ENCODE results near the gene FBRSL1. TPM values are rescaled to one million over a fixed set of nuclear protein-coding genes. Genes with fewer than 3 reads are reported as not detected.

Gene FBRSL1
- total and polyA plus RNA-seq, 2 donors (not counting 3 experiments of a cell fraction or from before 2014, with no cell fraction given): 19.3 to 79.8 TPM

DNA sequence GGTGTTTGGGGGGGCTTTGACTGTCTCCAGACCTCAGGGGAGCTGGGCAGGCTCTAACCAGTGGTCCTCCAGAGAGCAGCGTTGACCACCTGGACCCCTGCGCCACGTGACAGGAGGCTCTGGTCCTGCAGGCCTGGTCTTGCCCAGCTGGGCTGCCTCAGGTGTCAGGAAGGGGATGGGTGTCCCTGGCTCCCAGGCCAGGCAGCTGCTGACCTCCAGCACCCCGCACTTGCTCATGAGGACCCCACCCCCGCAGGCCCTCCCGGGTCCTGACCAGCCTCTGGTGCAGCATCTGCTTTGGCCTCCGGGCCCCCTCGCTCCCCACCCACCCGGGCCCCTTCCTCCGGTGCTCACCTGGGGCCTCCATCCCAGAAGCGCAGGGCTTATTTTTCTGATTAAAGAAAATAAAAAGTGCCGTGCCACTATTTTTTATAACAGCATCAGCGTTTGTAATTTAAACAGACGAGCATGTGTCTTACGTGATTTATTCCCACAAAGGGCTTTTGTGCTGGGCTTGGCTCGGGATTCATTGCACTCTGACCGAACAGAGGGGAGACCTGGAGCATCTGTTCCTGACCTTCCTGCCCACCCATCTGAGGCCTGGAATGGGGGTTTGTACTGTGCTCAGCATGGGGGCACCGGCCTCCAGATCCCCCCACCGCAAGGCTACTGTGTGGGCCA, 21.7 kb downstream of the FBRSL1 start:
- Histone ChIP-seq H3K9me1 (replicated peaks; ENCODE audit: control insufficient read depth, extremely low read depth, insufficient read depth, low read length) (no peaks in the 10 kb centered on the region), H3K4me2 (ENCODE audit: insufficient read depth, low read length) (no peak overlapping the region), H2AFZ (ENCODE audit: low read depth, low read length) (no peak overlapping the region), H4K20me1 (replicated peaks; ENCODE audit: control insufficient read depth, extremely low read depth, insufficient read depth, low read length) (no peaks in the 10 kb centered on the region), H3K9ac (replicated peaks; ENCODE audit: extremely low read depth, insufficient read depth, low read length) (no peak overlapping the region), H3K36me3 (ENCODE audit: control insufficient read depth in 2 of 2, extremely low read depth in 1 of 2, insufficient read depth in 2 of 2, low read length in 2 of 2) (peaks cover 0 to 5% of the 10 kb centered on the region in 2 experiments), H3K27me3 (ENCODE audit: control insufficient read depth in 2 of 2, insufficient read depth in 2 of 2, low read length in 2 of 2) (peaks cover 0 to 10% of the 10 kb centered on the region in 2 experiments), H3K4me3 (replicated peaks in 1 of 3; ENCODE audit: insufficient read depth in 1 of 3, low read depth in 1 of 3, low read length in 3 of 3) (no peak overlapping the region), H3K79me2 (ENCODE audit: control insufficient read depth, insufficient read depth, low read length) (peaks cover 9% of the 10 kb centered on the region), H3K9me3 (replicated peaks; ENCODE audit: control insufficient read depth, insufficient read depth, low read length) (no peaks in the 10 kb centered on the region), H3K4me1 (ENCODE audit: control insufficient read depth, extremely low read depth, insufficient read depth, low read length) (peaks cover 6% of the 10 kb centered on the region), H3K27ac (ENCODE audit: insufficient read depth, low read depth, low read length) (no peak overlapping the region)
- FAIRE-seq (no peak), DNase-seq (ENCODE audit: low read depth, low spot score) (no peak)
- intact Hi-C loops (cut with micrococcal nuclease) (no loop called here), dilution Hi-C loops (cut with MboI; ENCODE audit: extremely low pct_ligation_motif_present, low sequenced_read_pairs) (no loop called here)
- TF ChIP-seq JUN (IDR thresholded peaks at IDR 0.05; ENCODE audit: borderline replicate concordance, insufficient read depth, insufficient read length, low read depth): no peak
- TF ChIP-seq GATA2 (IDR thresholded peaks at IDR 0.05; ENCODE audit: insufficient read depth, insufficient read length, low read depth, low read length): no peak
- TF ChIP-seq FOS (IDR thresholded peaks at IDR 0.05; ENCODE audit: borderline replicate concordance, insufficient read depth, low read length): no peak
- TF ChIP-seq, protein P1, sequence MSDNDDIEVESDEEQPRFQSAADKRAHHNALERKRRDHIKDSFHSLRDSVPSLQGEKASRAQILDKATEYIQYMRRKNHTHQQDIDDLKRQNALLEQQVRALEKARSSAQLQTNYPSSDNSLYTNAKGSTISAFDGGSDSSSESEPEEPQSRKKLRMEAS (IDR thresholded peaks at IDR 0.05; ENCODE audit: insufficient read depth, insufficient read length): no peak
- TF ChIP-seq EZH2 (IDR thresholded peaks at IDR 0.05; ENCODE audit: borderline replicate concordance, low read depth, low read length, severe bottlenecking): no peak
- no peak for TF ChIP-seq POLR2A (IDR thresholded peaks at IDR 0.05; ENCODE audit: low read depth, low read length)
- TF ChIP-seq MYC (IDR thresholded peaks at IDR 0.05; ENCODE audit: low read depth, low read length): no peak
- TF ChIP-seq, protein P2, sequence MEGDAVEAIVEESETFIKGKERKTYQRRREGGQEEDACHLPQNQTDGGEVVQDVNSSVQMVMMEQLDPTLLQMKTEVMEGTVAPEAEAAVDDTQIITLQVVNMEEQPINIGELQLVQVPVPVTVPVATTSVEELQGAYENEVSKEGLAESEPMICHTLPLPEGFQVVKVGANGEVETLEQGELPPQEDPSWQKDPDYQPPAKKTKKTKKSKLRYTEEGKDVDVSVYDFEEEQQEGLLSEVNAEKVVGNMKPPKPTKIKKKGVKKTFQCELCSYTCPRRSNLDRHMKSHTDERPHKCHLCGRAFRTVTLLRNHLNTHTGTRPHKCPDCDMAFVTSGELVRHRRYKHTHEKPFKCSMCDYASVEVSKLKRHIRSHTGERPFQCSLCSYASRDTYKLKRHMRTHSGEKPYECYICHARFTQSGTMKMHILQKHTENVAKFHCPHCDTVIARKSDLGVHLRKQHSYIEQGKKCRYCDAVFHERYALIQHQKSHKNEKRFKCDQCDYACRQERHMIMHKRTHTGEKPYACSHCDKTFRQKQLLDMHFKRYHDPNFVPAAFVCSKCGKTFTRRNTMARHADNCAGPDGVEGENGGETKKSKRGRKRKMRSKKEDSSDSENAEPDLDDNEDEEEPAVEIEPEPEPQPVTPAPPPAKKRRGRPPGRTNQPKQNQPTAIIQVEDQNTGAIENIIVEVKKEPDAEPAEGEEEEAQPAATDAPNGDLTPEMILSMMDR (IDR thresholded peaks at IDR 0.05; ENCODE audit: extremely low read depth in 1 of 2, insufficient read depth in 1 of 2, low read depth in 1 of 2, low read length in 2 of 2): no peak
- no peak for TF ChIP-seq POLR2AphosphoS5 (IDR thresholded peaks at IDR 0.05; ENCODE audit: insufficient read depth, low read depth, low read length)
- ChIA-PET POLR2A (no interaction called here), CTCF (no interaction called here)
- no TSS peak for BruUV-seq (replicated peaks)
